IPS-15b (cell line): ENCODE results near the gene SLC39A11.
"Not testable (repeated sequence)": the region's sequence is repeated elsewhere in the genome, so short reads cannot be mapped to it uniquely, and the experiment has no call there.

Source experiments
- H3K27me3 ChIP-seq: one replicate; pipeline ENCODE4 v1.6.1; 2013; ENCODE audit warnings: low read length; ENCODE audit not compliant: control insufficient read depth, insufficient read depth
- H3K36me3 ChIP-seq: one replicate; pipeline ENCODE4 v1.6.1; 2013; ENCODE audit warnings: low read length; ENCODE audit not compliant: control insufficient read depth, insufficient read depth
- H3K4me1 ChIP-seq: one replicate; pipeline ENCODE4 v1.6.1; 2013; ENCODE audit warnings: mild to moderate bottlenecking, low read length; ENCODE audit not compliant: control insufficient read depth, insufficient read depth
- H3K4me3 ChIP-seq: one replicate; pipeline ENCODE4 v1.5.1; 2013; ENCODE audit warnings: low read depth, low read length
- H3K9ac ChIP-seq: one replicate; pipeline ENCODE4 v1.6.1; 2013; ENCODE audit warnings: low read depth, mild to moderate bottlenecking, low read length
- H3K9me3 ChIP-seq: one replicate; pipeline ENCODE4 v1.6.1; 2013; ENCODE audit warnings: mild to moderate bottlenecking, low read length; ENCODE audit not compliant: control insufficient read depth, insufficient read depth

The SLC39A11 gene

DNA sequence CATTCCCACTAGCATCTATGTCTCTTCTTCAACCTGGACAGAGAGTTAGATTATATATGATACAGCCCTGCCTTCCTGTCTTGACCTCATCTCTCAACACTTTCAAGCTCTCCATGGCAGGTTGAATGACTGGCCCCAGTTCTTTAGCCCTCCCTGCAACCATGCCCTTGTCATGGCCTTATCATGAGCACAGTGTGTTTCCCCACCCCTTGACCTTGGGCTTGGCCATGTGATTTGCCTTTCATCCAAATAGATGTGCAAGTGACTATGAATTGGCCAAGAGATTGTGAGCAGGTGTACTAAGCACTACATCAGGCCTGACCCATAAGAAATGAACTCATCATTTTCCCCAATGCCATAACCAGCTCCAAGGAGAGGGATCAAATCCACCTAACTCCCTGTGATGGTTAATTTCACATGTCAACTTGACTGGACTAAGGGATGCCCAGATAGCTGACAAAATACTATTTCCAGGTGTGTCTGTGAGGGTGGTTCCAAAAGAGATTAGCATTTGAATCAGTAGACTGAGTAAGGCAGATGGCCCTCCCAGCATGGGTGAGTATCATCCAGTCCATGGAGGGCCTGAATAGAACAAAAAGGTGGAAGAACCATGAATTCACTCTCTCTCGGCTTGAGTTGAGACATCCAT is 97.4 kb downstream of the SLC39A11 start:
- Histone ChIP-seq H3K27me3 (no peaks in the 10 kb centered on the region), H3K36me3 (no peaks in the 10 kb centered on the region), H3K9ac (no peak overlapping the region), H3K9me3 (no peaks in the 10 kb centered on the region), H3K4me3 (no peak overlapping the region), H3K4me1 (no peaks in the 10 kb centered on the region)

DNA sequence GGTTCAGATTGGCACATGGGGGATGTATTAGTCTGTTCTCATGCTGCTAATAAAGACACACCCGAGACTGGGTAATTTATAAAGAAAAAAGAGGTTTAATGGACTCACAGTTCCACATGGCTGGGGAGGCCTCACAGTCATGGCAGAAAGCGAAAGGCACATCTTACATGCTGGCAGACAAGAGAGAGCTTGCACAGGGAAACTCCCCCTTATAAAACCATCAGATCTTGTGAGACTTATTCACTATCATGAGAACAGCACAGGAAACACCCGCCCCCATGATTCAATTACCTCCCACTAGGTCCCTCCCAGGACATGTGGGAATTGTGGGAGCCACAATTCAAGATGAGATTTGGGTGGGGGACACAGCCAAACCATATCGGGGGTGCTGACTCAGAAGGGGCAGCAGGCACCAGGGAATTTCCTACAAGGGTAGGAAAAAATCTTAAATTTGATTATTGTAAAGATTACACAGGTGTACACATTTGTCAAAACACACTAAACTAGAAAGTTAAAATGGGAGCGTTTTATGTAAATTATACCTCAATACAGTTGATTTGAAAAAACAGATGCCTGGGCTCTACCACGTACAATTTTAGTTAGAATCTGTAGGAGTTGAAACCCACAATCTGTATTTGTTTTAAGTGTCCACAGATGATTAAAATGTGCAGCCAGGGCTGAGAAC is 99.6 kb downstream of the SLC39A11 start:
- not testable (repeated sequence) for H3K9ac ChIP-seq, H3K27me3 ChIP-seq, H3K9me3 ChIP-seq, H3K4me3 ChIP-seq, H3K36me3 ChIP-seq, H3K4me1 ChIP-seq

DNA sequence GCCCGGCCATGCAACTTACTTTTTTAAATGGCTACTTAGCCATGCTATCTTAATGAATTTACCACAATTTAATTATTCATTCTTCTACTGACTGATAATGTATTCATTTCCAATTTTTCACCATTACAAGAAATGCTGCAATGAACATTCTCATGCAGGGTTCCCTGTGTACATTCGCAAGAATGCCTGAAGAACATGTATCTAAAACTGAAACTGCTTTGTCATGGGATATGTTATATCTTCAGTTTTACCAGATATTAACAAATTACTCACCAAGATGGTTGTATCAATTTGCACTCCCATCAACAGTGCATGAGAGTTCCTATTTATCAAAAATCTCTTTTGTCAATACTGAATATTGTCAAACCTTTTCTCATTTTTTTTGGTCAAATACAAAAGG is 100.8 kb downstream of the SLC39A11 start:
- no peak overlapping the region for H3K4me3 ChIP-seq
- no peaks in the 10 kb centered on the region for H3K9me3 ChIP-seq
- no peaks in the 10 kb centered on the region for H3K36me3 ChIP-seq
- H3K9ac ChIP-seq: no peak overlapping the region
- no peaks in the 10 kb centered on the region for H3K4me1 ChIP-seq
- H3K27me3 ChIP-seq: no peaks in the 10 kb centered on the region

DNA sequence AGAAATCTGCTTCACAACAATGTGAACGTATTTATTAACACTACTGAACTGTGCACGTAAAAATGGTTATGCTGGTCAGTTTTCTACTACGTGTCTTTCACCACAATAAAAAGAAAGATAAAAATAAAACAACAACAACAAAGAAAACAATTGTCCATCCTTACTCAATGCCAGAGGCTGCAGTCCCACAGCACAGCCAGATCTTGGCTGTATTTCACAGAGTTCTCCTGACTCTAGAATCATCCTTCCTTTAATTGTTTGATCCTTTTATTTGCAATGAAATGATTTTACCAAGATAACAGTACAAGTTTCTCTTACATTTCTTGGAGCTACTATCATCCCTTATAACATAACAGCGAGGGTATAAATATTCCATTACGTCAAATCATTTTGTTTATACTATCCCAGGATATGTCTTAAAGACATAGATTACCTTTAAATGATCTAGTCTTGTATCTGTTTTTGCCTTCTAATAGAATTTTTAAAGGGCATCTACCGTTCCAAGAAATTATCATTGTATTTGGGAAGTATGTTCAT is 103.3 kb downstream of the SLC39A11 start:
- H3K4me1 ChIP-seq: no peaks in the 10 kb centered on the region
- no peak overlapping the region for H3K9ac ChIP-seq
- H3K9me3 ChIP-seq: no peaks in the 10 kb centered on the region
- no peak overlapping the region for H3K4me3 ChIP-seq
- H3K36me3 ChIP-seq: no peaks in the 10 kb centered on the region
- H3K27me3 ChIP-seq: no peaks in the 10 kb centered on the region

DNA sequence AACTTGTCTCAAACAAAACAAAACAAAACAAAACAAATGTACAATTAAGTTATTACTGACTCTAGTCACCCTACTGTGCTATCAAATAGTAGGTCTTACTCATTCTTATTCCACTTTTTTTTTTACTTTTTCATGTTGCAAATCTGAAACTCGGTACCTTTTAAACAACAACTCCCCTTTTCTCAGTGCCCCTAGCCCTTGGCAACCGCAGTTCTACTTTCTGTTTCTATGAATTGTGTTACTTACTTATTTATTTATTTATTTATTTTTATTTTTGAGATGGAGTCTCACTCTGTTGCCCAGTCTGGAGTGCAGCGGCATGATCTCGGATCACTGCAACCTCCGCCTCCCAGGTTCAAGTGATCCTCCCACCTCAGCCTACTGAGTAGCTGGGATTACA is 104.0 kb downstream of the SLC39A11 start:
- Histone ChIP-seq H3K27me3 (no peaks in the 10 kb centered on the region), H3K9ac (no peak overlapping the region), H3K4me3 (no peak overlapping the region), H3K9me3 (no peaks in the 10 kb centered on the region), H3K36me3 (no peaks in the 10 kb centered on the region), H3K4me1 (no peaks in the 10 kb centered on the region)

DNA sequence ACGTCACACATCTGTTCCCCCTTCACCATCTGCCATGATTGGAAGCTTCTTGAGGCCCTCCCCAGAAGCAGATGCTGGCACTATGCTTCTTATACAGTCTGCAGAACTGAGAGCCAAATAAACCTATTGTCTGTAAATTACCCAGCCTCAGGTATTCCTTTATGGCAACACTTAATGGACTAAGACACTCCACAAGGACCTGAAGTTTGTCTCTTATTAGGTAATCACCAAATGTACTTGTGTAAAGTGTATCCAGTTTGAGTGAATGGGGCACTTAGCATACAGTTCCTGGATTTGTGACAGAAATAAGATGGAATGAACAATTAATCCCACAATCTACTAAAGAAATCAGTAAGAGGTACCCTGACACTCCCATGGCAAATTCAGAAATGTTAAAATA is 105.3 kb downstream of the SLC39A11 start:
- no peaks in the 10 kb centered on the region for H3K27me3 ChIP-seq
- H3K9ac ChIP-seq: no peak overlapping the region
- H3K4me3 ChIP-seq: no peak overlapping the region
- no peaks in the 10 kb centered on the region for H3K9me3 ChIP-seq
- no peaks in the 10 kb centered on the region for H3K4me1 ChIP-seq
- H3K36me3 ChIP-seq: no peaks in the 10 kb centered on the region

DNA sequence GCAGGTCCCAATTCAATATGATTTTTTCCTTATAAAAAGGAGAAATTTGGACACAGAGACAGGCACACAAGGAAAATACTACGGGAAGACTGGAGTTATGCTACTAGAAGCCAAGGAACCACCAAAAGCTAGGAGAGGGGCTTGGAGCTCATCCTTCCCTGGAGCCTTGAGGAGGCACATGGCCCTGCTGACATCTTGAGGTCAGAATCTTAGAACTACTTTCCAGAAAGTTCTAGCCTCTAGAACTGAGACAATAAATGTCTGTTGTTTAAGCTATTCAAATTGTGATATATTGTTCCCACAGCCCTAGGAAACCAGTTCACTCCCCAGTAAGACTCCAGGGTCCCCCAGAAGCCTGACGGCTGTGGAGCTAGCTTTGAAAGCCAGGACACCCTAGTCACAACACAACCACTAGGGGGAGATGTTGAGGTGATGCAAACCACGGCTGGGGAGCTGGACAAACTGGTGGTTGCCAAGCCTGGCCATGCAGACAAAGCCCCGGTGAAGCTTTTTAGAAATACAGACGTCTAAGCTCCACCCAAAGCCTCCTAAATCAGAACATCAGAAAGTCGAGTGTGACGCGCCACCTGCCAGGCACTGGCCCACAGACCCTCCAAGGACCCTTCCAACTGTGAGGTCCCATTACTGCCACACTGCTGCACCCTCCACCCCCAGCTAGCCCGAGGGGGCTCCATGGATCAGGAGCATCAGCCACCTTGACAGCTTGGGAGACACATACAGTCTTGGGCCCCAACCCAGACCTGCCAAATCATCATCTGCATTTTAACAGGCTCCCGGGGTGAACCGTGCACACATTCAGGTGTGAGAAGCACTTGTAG is 106.4 kb downstream of the SLC39A11 start:
- Histone ChIP-seq H3K4me3 (no peak overlapping the region), H3K27me3 (no peaks in the 10 kb centered on the region), H3K36me3 (no peaks in the 10 kb centered on the region), H3K9me3 (no peaks in the 10 kb centered on the region), H3K9ac (no peak overlapping the region), H3K4me1 (no peaks in the 10 kb centered on the region)

DNA sequence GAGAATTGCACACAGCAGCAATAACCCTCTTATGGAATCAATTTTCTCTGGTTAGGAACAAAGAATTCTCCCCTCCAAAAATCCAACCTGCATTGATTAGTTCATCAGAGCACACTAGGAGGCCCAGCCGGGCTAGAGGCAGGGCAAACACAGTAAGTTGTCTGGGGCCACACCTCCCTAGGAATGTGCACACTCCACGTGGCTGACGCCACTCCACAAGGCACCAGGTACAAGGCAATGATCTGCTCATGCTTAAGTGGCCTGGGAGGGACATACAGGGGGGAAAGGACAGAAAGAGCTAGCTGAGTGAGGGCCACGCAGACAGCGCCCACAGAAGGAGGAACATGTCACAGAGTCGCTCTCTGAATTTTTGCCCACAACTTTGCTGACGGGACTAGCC is 107.6 kb downstream of the SLC39A11 start:
- H3K36me3 ChIP-seq: no peaks in the 10 kb centered on the region
- H3K9me3 ChIP-seq: no peaks in the 10 kb centered on the region
- no peak overlapping the region for H3K4me3 ChIP-seq
- no peaks in the 10 kb centered on the region for H3K27me3 ChIP-seq
- H3K4me1 ChIP-seq: no peaks in the 10 kb centered on the region
- no peak overlapping the region for H3K9ac ChIP-seq

DNA sequence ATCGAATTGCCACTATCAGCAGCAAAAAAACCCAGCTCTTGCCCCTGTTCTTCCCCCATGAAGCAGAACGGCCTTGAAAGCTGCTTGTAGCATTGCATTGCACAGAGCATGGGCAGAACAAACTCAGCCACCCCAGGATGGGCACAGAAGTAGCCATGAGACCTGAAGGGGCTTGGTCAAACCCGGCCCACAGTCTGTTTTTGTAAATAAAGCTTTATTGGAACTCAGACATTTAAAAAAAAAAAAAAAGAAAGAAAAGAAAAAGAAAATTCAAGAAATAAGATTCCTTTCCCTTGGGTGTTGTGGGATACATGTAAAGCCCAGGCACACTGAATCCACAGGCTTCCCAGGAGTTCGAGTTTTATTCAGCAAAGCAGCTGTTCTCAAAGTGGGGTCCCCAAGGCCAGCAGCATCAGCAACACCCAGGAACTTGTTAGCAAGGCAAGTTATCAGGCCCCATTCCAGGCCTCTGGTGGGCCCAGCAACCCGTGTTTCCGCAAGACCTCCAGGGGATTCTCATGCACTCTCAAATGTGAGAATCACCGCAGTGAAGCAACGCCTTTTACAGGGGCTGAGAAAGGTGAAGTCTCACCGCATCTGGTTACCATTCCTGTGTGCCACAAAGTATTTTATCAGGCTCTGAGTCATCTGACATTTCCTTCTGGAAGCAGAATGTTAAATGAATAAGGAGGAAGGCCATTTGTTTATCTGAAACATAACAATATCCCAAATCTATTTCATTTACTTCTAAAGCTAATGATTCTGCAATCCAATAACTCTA is 108.2 kb downstream of the SLC39A11 start:
- Histone ChIP-seq H3K27me3 (no peaks in the 10 kb centered on the region), H3K36me3 (no peaks in the 10 kb centered on the region), H3K4me3 (no peak overlapping the region), H3K4me1 (no peaks in the 10 kb centered on the region), H3K9ac (no peak overlapping the region), H3K9me3 (no peaks in the 10 kb centered on the region)

DNA sequence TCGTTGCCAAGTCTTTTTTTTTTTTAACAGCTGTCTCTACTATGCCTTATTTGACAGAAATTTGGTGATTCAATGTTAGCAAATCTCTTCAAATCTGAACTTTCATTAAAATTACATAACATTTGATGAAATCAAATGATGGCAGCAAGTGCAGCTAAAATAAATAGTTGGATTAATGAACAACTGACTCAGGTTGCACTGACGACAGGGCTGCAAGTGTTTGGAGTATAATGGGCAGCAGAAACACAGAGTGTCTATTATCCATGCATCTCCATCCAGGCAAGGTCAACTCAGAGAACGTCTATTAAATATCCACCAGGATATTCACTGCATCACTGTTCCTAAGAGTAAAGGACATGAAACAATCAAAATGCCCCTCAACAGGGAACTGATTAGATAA is 109.8 kb downstream of the SLC39A11 start:
- H3K4me1 ChIP-seq: no peaks in the 10 kb centered on the region
- no peak overlapping the region for H3K4me3 ChIP-seq
- H3K9me3 ChIP-seq: no peaks in the 10 kb centered on the region
- H3K36me3 ChIP-seq: no peaks in the 10 kb centered on the region
- no peak overlapping the region for H3K9ac ChIP-seq
- no peaks in the 10 kb centered on the region for H3K27me3 ChIP-seq

DNA sequence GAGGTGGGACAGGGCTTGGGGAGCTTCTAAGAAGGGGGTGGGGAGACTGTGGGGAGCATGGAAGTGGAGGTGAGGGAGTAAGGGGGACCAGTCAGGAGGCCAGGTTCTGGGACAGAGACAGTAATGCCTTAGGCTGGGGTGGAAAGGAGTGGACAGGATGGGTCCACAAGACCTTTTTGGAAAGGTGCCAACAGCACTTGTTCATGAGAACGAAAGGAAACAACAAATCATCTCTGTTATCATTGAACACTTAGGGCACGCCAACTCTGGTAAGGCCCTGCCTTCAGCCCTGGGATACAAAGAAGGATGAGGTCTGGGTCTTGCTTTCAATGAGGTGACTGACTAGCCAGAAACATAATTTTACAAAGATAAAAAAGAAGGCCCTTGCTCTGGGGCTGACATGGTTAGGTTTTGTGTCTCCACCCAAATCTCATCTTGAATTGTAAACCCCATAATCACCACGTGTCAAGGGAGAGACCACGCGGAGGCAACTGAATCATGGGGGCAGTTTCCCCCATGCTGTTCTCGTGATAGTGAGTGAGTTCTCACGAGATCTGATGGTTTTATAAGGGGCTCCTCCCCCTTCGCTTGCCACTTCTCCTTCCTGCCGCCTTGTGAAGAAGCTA is 113.8 kb downstream of the SLC39A11 start:
- H3K9me3 ChIP-seq: no peaks in the 10 kb centered on the region
- no peak overlapping the region for H3K9ac ChIP-seq
- no peaks in the 10 kb centered on the region for H3K36me3 ChIP-seq
- no peaks in the 10 kb centered on the region for H3K27me3 ChIP-seq
- H3K4me1 ChIP-seq: no peaks in the 10 kb centered on the region
- no peak overlapping the region for H3K4me3 ChIP-seq
